ENCODE measurements around the gene TULP1. TPM values are rescaled to one million over a fixed set of nuclear protein-coding genes. Genes with fewer than 3 reads are reported as not detected.

Gene TULP1
- total and polyA plus RNA-seq, 4 donors, result not detected

DNA sequence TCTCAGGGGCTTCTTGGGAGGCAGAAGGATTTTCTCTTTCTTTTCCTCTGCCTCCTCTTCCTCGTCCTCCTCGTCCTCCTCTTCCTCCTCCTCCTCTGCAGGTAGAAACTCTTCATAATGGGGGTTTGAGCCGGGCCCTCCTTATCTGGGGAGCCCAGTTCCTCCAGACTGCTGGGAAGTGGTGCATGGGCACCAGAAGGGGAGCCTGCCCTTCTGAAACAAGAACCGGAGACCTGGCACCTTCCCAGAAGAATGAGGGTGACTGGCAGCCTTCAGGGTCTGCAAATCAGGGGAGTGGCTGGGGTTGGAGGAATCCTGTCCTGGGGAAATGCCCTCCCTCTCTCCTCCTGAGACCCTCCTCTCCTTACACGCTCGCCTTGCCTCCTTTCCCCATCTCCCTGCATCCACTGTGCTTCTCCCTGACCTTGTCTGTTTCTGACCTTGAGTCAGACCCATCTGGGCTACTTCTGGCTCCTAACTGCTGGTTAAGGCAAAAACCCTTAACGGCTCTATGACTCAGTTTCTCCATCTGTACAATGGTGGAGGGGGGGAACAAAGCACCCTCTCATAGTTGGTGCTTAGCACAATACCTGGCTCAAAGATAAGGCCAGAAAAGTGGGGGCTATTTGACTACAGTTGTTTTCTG is 1.7 kb downstream of the TULP1 start:
- H3K9ac ChIP-seq (ENCODE audit: low read depth in 1 of 2, low read length in 2 of 2), result no peak overlapping the region
- H3K36me3 ChIP-seq (ENCODE audit: control insufficient read depth in 4 of 4, insufficient read depth in 3 of 4, low read depth in 1 of 4, low read length in 3 of 4), result no peaks in the 10 kb centered on the region
- TF ChIP-seq ZBTB33 (IDR thresholded peaks at IDR 0.05), result no peak
- TF ChIP-seq HNF4A (conservative IDR thresholded peaks at IDR 0.05), result no peak
- TF ChIP-seq, protein P1, sequence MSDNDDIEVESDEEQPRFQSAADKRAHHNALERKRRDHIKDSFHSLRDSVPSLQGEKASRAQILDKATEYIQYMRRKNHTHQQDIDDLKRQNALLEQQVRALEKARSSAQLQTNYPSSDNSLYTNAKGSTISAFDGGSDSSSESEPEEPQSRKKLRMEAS (IDR thresholded peaks at IDR 0.05), result no peak
- no peak for TF ChIP-seq EGR1 (IDR thresholded peaks at IDR 0.05; ENCODE audit: low read depth in 2 of 2)
- no peak for TF ChIP-seq TAF1 (conservative IDR thresholded peaks at IDR 0.05)
- no peak for TF ChIP-seq JUND (IDR thresholded peaks at IDR 0.05)
- no peak for TF ChIP-seq RAD21 (IDR thresholded peaks at IDR 0.05)
- H3K4me1 ChIP-seq (ENCODE audit: control insufficient read depth in 4 of 4, insufficient read depth in 4 of 4, low read length in 3 of 4), result no peaks in the 10 kb centered on the region
- no peak overlapping the region for H3K4me3 ChIP-seq (ENCODE audit: low read depth in 1 of 3, low read length in 3 of 3)
- no peaks in the 10 kb centered on the region for H3K27me3 ChIP-seq (ENCODE audit: control insufficient read depth in 4 of 4, insufficient read depth in 4 of 4, low read length in 3 of 4)
- no peak for DNase-seq (ENCODE audit: low spot score)
- H3K27ac ChIP-seq (ENCODE audit: low read depth in 1 of 2, low read length in 2 of 2), result no peak overlapping the region
- H3K9me3 ChIP-seq (ENCODE audit: control insufficient read depth in 4 of 4, low read length in 3 of 4), result no peaks in the 10 kb centered on the region
- WGBS, result 76% methylated on average over 7 of the region's 7 CpGs

GRCh38 chr6:35508542-35508941 is 4.2 kb downstream of the TULP1 start:
- no peak overlapping the region for H3K27ac ChIP-seq (ENCODE audit: low read depth in 1 of 2, low read length in 2 of 2)
- DNase-seq (ENCODE audit: low spot score), result no peak
- no peaks in the 10 kb centered on the region for H3K4me1 ChIP-seq (ENCODE audit: control insufficient read depth in 4 of 4, insufficient read depth in 4 of 4, low read length in 3 of 4)
- 63% methylated on average over 5 of the region's 5 CpGs for WGBS
- TF ChIP-seq GABPA (IDR thresholded peaks at IDR 0.05 in 1 of 2, conservative IDR thresholded peaks at IDR 0.05 in 1 of 2) (no peak), SP1 (IDR thresholded peaks at IDR 0.05) (no peak), JUND (IDR thresholded peaks at IDR 0.05) (no peak), FOXA1 (IDR thresholded peaks at IDR 0.05) (no peak), NR2F2 (IDR thresholded peaks at IDR 0.05) (no peak), YY1 (IDR thresholded peaks at IDR 0.05) (no peak), HNF4G (IDR thresholded peaks at IDR 0.05) (no peak), FOXA2 (IDR thresholded peaks at IDR 0.05) (no peak), HNF4A (conservative IDR thresholded peaks at IDR 0.05) (no peak), REST (IDR thresholded peaks at IDR 0.05) (no peak), ZBTB33 (IDR thresholded peaks at IDR 0.05) (no peak), RAD21 (IDR thresholded peaks at IDR 0.05) (no peak), EGR1 (IDR thresholded peaks at IDR 0.05; ENCODE audit: low read depth in 2 of 2) (no peak), TAF1 (conservative IDR thresholded peaks at IDR 0.05) (no peak), RXRA (IDR thresholded peaks at IDR 0.05) (no peak)
- TF ChIP-seq, protein P1 (IDR thresholded peaks at IDR 0.05), result no peak
- TF ChIP-seq, protein P2, sequence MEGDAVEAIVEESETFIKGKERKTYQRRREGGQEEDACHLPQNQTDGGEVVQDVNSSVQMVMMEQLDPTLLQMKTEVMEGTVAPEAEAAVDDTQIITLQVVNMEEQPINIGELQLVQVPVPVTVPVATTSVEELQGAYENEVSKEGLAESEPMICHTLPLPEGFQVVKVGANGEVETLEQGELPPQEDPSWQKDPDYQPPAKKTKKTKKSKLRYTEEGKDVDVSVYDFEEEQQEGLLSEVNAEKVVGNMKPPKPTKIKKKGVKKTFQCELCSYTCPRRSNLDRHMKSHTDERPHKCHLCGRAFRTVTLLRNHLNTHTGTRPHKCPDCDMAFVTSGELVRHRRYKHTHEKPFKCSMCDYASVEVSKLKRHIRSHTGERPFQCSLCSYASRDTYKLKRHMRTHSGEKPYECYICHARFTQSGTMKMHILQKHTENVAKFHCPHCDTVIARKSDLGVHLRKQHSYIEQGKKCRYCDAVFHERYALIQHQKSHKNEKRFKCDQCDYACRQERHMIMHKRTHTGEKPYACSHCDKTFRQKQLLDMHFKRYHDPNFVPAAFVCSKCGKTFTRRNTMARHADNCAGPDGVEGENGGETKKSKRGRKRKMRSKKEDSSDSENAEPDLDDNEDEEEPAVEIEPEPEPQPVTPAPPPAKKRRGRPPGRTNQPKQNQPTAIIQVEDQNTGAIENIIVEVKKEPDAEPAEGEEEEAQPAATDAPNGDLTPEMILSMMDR (IDR thresholded peaks at IDR 0.05; ENCODE audit: low read depth, low read length, missing input control), result no peak
- TF ChIP-seq, protein P3, sequence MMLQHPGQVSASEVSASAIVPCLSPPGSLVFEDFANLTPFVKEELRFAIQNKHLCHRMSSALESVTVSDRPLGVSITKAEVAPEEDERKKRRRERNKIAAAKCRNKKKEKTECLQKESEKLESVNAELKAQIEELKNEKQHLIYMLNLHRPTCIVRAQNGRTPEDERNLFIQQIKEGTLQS (IDR thresholded peaks at IDR 0.05), result no peak
- no peaks in the 10 kb centered on the region for H3K36me3 ChIP-seq (ENCODE audit: control insufficient read depth in 4 of 4, insufficient read depth in 3 of 4, low read depth in 1 of 4, low read length in 3 of 4)
- no peaks in the 10 kb centered on the region for H3K9me3 ChIP-seq (ENCODE audit: control insufficient read depth in 4 of 4, low read length in 3 of 4)
- no peak overlapping the region for H3K4me3 ChIP-seq (ENCODE audit: low read depth in 1 of 3, low read length in 3 of 3)
- no peak overlapping the region for H3K9ac ChIP-seq (ENCODE audit: low read depth in 1 of 2, low read length in 2 of 2)
- no peaks in the 10 kb centered on the region for H3K27me3 ChIP-seq (ENCODE audit: control insufficient read depth in 4 of 4, insufficient read depth in 4 of 4, low read length in 3 of 4)
